Measurements from ENCODE around the gene STOML2.

Gene STOML2

DNA sequence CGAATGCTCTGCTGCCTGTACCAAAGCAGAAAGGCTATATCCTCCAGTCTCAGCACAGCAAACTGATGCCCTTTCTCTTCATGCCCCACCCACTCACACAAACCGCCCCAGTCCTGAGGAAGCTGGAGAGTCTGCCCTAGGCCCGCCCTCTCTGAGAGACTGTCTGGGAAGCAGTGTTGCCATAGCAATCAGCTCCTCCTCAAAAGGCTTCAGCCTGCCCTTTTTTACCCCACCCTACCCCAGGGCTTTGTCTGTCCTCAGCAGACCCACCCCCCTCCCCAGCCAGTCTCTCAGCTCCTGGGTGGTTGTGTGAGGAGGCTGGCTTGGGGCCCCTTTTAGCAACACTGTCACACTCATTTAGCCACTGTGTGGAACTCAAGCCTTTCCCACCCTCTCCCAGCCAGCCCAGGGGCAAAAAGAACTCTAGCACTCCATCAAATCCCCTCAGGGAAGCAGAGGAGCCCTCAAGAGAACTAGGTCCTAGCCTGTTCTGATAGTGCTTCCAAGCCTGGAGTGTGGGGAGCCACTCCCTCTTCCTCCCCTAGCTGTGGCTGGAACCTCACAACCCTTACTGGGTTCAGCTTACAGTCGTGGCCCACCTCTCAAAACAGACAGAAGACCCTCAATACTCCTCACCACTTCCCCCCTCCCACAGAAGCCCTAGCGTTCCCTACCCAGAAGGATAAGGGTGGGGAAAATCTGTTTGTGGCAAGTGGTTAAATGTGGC, 11.3 kb upstream of the STOML2 start:
- TF ChIP-seq, protein P1, sequence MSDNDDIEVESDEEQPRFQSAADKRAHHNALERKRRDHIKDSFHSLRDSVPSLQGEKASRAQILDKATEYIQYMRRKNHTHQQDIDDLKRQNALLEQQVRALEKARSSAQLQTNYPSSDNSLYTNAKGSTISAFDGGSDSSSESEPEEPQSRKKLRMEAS (IDR thresholded peaks at IDR 0.05; ENCODE audit: low read depth, low read length), result no peak
- TF ChIP-seq MYC (IDR thresholded peaks at IDR 0.05; ENCODE audit: low read depth, low read length), result peak; percentile 25
- peak overlapping the region; percentile 68 for H3K4me3 ChIP-seq (ENCODE audit: low read depth, low read length)
- peak; percentile 99 for DNase-seq (ENCODE audit: low read depth)

GRCh38 chr9:35112257-35113020, 9.5 kb upstream of the STOML2 start:
- no peak overlapping the region for H3K4me3 ChIP-seq (ENCODE audit: low read depth, low read length)
- no peak for TF ChIP-seq MYC (IDR thresholded peaks at IDR 0.05; ENCODE audit: low read depth, low read length)
- no peak for TF ChIP-seq CTCF (IDR thresholded peaks at IDR 0.05; ENCODE audit: low read depth, low read length)
- TF ChIP-seq, protein P1 (IDR thresholded peaks at IDR 0.05; ENCODE audit: low read depth, low read length), result no peak
- TF ChIP-seq POLR2A (IDR thresholded peaks at IDR 0.05; ENCODE audit: extremely low read depth, insufficient read length), result no peak
- DNase-seq (ENCODE audit: low read depth), result peak; percentile 47

DNA sequence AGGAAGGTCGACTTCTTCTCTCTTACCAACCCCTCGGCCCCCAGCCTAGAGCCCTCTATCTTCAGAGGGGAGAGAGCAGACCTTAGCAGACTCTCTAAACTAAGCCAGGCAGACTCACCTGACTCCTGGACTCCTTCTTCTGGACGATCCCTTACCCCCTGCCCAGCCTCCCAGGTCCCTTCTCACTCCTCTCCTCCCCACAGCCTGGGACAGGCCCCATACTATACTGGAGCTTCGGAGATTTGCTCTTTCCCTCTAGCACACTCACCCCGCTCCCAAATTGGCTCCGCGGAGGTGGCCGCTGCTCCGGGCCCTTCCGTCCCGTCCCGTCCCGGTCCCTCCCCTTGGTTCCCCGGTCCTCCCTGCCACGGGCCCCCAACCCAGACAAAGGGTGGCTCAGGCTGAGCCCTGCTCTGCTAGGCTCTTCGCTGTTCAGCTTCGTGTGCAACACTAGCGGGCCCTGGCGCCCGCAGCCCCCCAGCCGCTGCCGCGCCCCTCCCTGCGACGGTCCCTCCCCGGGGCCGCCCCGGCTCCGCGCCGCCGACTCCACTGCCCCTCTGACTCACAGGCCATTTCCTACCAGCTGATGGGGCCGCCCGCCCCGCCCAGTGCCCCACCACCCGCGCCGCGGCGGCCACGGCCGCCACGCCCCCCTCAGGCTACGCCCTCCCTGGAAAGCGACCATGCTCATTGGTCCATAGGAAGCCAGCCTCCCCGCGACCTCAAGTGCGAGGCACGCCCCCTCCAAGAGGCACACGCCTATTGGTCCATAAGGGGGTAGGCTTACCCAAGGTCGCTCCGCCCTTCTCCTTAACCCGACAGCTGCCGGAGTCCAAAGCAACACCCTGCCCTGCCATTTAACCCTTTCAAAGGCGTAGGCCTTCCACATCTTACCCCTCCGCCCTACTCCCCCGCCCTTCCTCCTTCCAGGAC, 8.3 kb upstream of the STOML2 start:
- DNase-seq (ENCODE audit: low read depth), result peak; percentile 100
- TF ChIP-seq, protein P1 (IDR thresholded peaks at IDR 0.05; ENCODE audit: low read depth, low read length), result peak; percentile 44; the same call in 1 of the 2 replicates
- TF ChIP-seq POLR2A (IDR thresholded peaks at IDR 0.05; ENCODE audit: extremely low read depth, insufficient read length), result no peak
- peak overlapping the region; percentile 55 for H3K4me3 ChIP-seq (ENCODE audit: low read depth, low read length)

DNA sequence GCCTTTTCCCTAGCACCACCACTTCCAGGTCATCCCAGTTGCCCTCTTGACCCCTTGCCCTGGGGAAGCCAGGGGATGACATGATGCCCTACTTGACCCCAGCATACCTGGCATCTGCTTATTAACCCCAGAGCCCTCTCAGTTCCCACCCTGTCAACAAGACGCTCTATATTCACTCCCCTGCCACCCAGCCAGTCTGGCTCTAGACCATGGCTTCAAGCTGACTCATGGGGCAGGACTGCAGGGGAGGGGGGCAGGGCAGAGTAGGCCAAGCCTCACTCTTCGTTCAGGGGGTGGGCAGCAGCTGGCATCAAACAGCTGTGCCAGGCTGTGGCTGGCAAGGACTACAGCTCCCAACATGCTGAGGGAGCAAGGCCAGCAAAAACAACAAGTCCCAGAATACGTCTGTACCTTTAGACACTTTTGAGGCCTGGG, 7.4 kb upstream of the STOML2 start:
- H3K4me3 ChIP-seq (ENCODE audit: low read depth, low read length), result no peak overlapping the region
- TF ChIP-seq, protein P1 (IDR thresholded peaks at IDR 0.05; ENCODE audit: low read depth, low read length), result no peak
- no peak for TF ChIP-seq POLR2A (IDR thresholded peaks at IDR 0.05; ENCODE audit: extremely low read depth, insufficient read length)
- no peak for TF ChIP-seq MYC (IDR thresholded peaks at IDR 0.05; ENCODE audit: low read depth, low read length)
- TF ChIP-seq CTCF (IDR thresholded peaks at IDR 0.05; ENCODE audit: low read depth, low read length), result no peak
- DNase-seq (ENCODE audit: low read depth), result peak; percentile 39

DNA sequence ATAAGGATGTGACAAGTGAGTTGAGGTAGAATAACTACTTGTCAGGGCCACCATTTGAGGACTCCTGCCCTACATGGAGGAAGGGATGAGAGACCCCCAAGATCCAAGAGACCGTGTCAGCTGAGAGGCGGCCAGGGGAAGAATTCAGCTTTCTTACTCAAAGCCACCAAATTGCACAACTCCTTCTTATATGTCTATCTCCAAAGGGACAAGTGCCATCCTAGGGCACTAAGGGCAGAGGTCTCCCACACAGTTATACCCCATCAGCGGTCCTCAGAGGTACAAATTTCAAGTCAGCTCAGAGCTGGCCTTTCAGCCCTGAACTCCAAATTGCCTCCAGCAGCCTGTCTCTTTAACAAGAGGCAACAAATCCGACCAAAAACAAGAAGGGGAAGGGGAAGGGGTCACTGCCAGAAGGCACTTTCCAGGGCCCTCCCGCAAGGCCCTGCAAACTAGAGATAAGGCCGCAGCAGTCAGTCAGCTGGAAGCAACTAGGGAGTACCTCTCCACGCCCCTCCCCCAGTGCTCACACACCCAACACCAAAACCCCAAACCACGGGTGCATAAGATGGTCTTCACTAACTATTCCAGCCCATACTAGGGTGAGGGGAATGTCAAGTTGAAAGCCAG, 6.1 kb upstream of the STOML2 start:
- DNase-seq (ENCODE audit: low read depth), result peak; percentile 76

More for the DNA sequence above, 6.1 kb upstream of the STOML2 start:
- TF ChIP-seq, protein P1 (IDR thresholded peaks at IDR 0.05; ENCODE audit: low read depth, low read length), result no peak
- no peak for TF ChIP-seq CTCF (IDR thresholded peaks at IDR 0.05; ENCODE audit: low read depth, low read length)
- TF ChIP-seq POLR2A (IDR thresholded peaks at IDR 0.05; ENCODE audit: extremely low read depth, insufficient read length), result no peak
- no peak for TF ChIP-seq MYC (IDR thresholded peaks at IDR 0.05; ENCODE audit: low read depth, low read length)
- no peak overlapping the region for H3K4me3 ChIP-seq (ENCODE audit: low read depth, low read length)
